OCI-LY1 (cell line): ENCODE data around the gene USP3.

Experiments
- H2AFZ ChIP-seq: fragments of 200-600 bp; sonication (generic), shearing (Covaris generic); 2 replicates; pipeline ENCODE4 v1.6.0; 2014; ENCODE audit warnings: antibody characterized with exemption, mild to moderate bottlenecking, low read length
- H3F3A ChIP-seq: fragments of 200-600 bp; sonication (generic), shearing (Covaris generic); 2 replicates; pipeline ENCODE4 v1.6.0; 2014; ENCODE audit warnings: mild to moderate bottlenecking, antibody characterized with exemption, low read length, moderate library complexity; ENCODE audit not compliant: insufficient read depth
- H3K27ac ChIP-seq: fragments of 200-600 bp; sonication (generic); 2 replicates; pipeline ENCODE4 v1.5.1; 2014; ENCODE audit warnings: low read length, mixed run types, mild to moderate bottlenecking, low read depth; ENCODE audit not compliant: poor library complexity, severe bottlenecking
- H3K27me3 ChIP-seq: fragments of 200-600 bp; sonication (generic); 2 replicates; pipeline ENCODE4 v1.6.0; 2014; ENCODE audit warnings: antibody characterized with exemption, mild to moderate bottlenecking, low read length, moderate library complexity; ENCODE audit not compliant: insufficient read depth
- H3K36me3 ChIP-seq: fragments of 200-600 bp; sonication (generic); 2 replicates; pipeline ENCODE4 v1.6.1; 2014; ENCODE audit warnings: mild to moderate bottlenecking, antibody characterized with exemption, low read length, moderate library complexity, mixed read lengths; ENCODE audit not compliant: insufficient read depth
- H3K4me1 ChIP-seq: fragments of 200-600 bp; sonication (generic); 2 replicates; pipeline ENCODE4 v1.5.1; 2014; ENCODE audit warnings: mild to moderate bottlenecking, low read length, moderate library complexity; ENCODE audit not compliant: insufficient read depth, severe bottlenecking
- H3K4me2 ChIP-seq: fragments of 200-600 bp; sonication (generic), shearing (Covaris generic); 2 replicates; pipeline ENCODE4 v1.6.1; 2014; ENCODE audit warnings: low read length
- H3K4me3 ChIP-seq: fragments of 200-600 bp; sonication (generic); 2 replicates; pipeline ENCODE4 v1.5.1; 2014; ENCODE audit warnings: low read length, low read depth, mild to moderate bottlenecking, mixed read lengths; ENCODE audit not compliant: poor library complexity, severe bottlenecking
- H3K79me2 ChIP-seq: fragments of 200-600 bp; shearing (Covaris generic); 2 replicates; pipeline ENCODE4 v1.6.1; 2016; ENCODE audit warnings: mixed run types, low read length, mixed read lengths; ENCODE audit not compliant: insufficient read depth
- H3K9ac ChIP-seq: fragments of 200-600 bp; sonication (generic), shearing (Covaris generic); 2 replicates; pipeline ENCODE4 v1.6.1; 2014; ENCODE audit warnings: mild to moderate bottlenecking, low read length, mixed read lengths
- H3K9me2 ChIP-seq: fragments of 200-600 bp; sonication (generic), shearing (Covaris generic); 2 replicates; pipeline ENCODE4 v1.6.1; 2014; ENCODE audit warnings: low read depth, mild to moderate bottlenecking, low read length, mixed read lengths
- H3K9me3 ChIP-seq: fragments of 200-600 bp; shearing (Covaris generic); 2 replicates; pipeline ENCODE4 v1.6.1; 2014; ENCODE audit warnings: low read length, mixed read lengths
- H4K20me1 ChIP-seq: fragments of 200-600 bp; sonication (generic), shearing (Covaris generic); 2 replicates; pipeline ENCODE4 v1.6.0; 2016; ENCODE audit warnings: mild to moderate bottlenecking, low read length; ENCODE audit not compliant: insufficient read depth
- EZH2 ChIP-seq: fragments of 200-600 bp; sonication (generic), shearing (Covaris generic); IDR thresholded peaks from 2 replicates; pipeline ENCODE4 v1.8.0; 2017; ENCODE audit warnings: borderline replicate concordance, mixed run types, mild to moderate bottlenecking, antibody characterized with exemption, low read length, moderate library complexity, mixed read lengths
- TF ChIP-seq, protein P1 (sequence below): fragments of 200-600 bp; sonication (generic), shearing (Covaris generic); IDR thresholded peaks from 2 replicates; pipeline ENCODE4 v1.5.1; 2017; ENCODE audit warnings: mild to moderate bottlenecking, antibody characterized with exemption, low read length, moderate library complexity, mixed read lengths

The USP3 gene

DNA sequence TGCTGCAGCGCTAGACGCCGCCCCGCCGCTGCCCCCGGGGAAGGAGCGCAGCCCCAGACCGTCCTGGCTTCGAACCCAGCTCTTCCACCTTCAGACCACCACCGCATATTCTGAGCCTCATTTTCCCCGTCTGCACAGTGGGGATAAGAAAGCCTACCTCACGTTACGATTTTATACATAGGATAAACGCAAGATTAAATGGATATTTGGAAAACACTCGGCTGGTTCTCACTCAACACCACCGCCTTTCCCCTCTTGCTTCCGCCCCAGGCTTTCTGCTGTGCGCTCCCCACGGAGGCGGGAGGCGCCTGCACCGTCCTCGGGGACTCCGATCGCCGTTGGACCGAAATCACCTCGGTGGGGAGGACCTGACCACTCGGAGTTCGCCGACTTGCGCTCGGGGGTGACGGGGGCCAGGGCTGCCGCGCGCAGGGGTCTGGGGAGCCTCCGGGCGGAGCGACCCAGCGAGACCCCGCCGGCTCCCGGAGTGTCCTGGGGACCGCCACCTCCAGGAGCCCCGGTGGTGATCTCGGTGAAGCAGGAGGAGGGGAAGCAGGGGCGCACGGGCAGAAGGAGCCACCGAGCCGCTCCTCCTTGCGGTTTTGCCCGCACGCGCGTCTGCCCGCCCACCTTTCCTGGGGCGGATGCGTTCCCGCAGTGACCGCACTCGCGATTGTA lies 96.8 kb downstream of the USP3 start:
- peak overlapping the region; percentile 70 for H3K4me3 ChIP-seq
- peak overlapping the region; percentile 76 for H3K4me2 ChIP-seq
- peaks cover 69% of the 10 kb centered on the region for H3K4me1 ChIP-seq
- no peaks in the 10 kb centered on the region for H3K79me2 ChIP-seq
- no peaks in the 10 kb centered on the region for H3K9me2 ChIP-seq
- H3K27ac ChIP-seq: peak overlapping the region; percentile 78
- no peaks in the 10 kb centered on the region for H3K27me3 ChIP-seq
- TF ChIP-seq, protein P1, sequence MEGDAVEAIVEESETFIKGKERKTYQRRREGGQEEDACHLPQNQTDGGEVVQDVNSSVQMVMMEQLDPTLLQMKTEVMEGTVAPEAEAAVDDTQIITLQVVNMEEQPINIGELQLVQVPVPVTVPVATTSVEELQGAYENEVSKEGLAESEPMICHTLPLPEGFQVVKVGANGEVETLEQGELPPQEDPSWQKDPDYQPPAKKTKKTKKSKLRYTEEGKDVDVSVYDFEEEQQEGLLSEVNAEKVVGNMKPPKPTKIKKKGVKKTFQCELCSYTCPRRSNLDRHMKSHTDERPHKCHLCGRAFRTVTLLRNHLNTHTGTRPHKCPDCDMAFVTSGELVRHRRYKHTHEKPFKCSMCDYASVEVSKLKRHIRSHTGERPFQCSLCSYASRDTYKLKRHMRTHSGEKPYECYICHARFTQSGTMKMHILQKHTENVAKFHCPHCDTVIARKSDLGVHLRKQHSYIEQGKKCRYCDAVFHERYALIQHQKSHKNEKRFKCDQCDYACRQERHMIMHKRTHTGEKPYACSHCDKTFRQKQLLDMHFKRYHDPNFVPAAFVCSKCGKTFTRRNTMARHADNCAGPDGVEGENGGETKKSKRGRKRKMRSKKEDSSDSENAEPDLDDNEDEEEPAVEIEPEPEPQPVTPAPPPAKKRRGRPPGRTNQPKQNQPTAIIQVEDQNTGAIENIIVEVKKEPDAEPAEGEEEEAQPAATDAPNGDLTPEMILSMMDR: no peak
- TF ChIP-seq EZH2: no peak
- no peak overlapping the region for H2AFZ ChIP-seq
- H3K36me3 ChIP-seq: no peaks in the 10 kb centered on the region
- H3K9me3 ChIP-seq: no peaks in the 10 kb centered on the region
- H3F3A ChIP-seq: 0 out of 2 replicates have a peak, but pooled peaks cover 2% of the 10 kb centered on the region
- peak overlapping the region; percentile 88 for H3K9ac ChIP-seq
- no peaks in the 10 kb centered on the region for H4K20me1 ChIP-seq

DNA sequence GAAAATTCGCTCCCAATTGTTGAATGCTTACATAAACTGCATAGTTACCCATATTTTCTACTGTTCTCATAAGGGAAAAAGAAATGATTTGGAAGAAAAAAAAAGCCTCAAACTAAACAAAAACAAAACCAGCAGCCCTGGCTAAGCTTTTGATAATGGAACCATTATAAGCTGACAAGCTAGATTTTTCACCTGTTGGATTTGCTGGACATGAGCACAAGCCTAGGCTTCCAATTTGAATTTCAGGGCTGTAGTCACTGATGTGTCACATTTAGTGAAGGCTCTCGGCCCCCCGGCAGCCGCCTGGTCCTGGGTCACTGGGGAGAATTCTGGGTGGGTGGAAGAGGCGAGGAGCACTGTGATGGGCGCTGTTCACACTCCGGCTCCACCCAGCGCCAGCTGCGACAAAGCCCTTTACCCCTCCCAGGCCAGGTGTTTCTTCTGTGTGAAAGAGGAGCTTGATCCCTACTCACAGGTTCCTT lies 97.4 kb downstream of the USP3 start:
- Histone ChIP-seq H2AFZ (no peak overlapping the region), H3K27me3 (no peaks in the 10 kb centered on the region), H3K9ac (peak overlapping the region; percentile 88), H3K9me2 (no peaks in the 10 kb centered on the region), H3K4me2 (peak overlapping the region; percentile 76), H3K4me3 (peak overlapping the region; percentile 70), H4K20me1 (no peaks in the 10 kb centered on the region), H3K9me3 (no peaks in the 10 kb centered on the region), H3K36me3 (no peaks in the 10 kb centered on the region), H3K27ac (peak overlapping the region; percentile 78), H3K4me1 (peaks cover 67% of the 10 kb centered on the region), H3K79me2 (no peaks in the 10 kb centered on the region), H3F3A (no peaks in the 10 kb centered on the region)
- no peak for TF ChIP-seq EZH2
- TF ChIP-seq, protein P1: no peak

DNA sequence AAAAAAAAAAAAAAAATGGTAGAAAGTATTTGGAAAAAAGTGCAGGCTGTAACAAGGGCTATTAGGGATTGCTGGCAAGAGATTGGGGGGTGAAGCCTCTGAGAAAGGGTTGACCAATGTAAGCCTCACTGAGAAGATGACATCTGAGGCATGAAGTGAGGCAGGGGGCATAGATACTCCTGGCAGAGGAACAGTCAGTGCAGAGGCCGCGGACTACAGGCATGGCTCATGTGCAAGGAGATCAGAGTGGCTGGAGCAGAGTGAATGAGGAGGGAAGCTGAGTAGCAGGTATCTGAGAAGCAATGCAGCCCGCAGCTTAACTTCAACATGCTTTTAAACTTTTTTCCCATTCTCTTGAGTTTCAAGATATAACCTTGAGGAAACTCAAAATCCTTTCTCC lies 98.2 kb downstream of the USP3 start:
- Histone ChIP-seq H3K27ac (no peak overlapping the region), H3K79me2 (no peaks in the 10 kb centered on the region), H3K9me2 (no peaks in the 10 kb centered on the region), H3K4me1 (peaks cover 59% of the 10 kb centered on the region), H3K9ac (no peak overlapping the region), H2AFZ (no peak overlapping the region), H3K4me3 (no peak overlapping the region), H4K20me1 (no peaks in the 10 kb centered on the region), H3F3A (no peaks in the 10 kb centered on the region), H3K9me3 (no peaks in the 10 kb centered on the region), H3K36me3 (peaks cover 3% of the 10 kb centered on the region; the same call in 1 of the 2 replicates), H3K27me3 (no peaks in the 10 kb centered on the region), H3K4me2 (no peak overlapping the region)
- no peak for TF ChIP-seq EZH2
- TF ChIP-seq, protein P1: no peak
